ENCODE results near the gene PITPNC1.

The PITPNC1 gene

DNA sequence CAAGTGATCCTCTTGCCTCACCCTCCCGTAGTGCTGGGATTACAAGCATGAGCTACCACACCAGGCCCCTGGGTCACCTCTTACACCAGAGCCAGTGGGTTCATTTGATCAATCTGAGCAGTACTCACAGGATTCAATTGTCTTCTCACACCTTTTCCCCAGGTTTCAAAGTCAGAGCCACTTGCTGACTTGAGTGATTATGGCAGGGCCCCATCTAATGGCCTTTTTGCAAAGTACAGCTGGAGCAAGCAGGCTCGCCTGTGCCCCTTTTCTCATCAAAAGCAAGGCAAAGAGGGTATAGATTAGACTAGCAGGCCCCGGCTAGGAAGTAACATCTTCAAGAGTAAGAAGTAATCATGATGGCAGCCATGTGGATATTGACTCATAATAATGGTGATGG lies 225.9 kb downstream of the PITPNC1 start:
- Histone ChIP-seq H3K27me3 (ENCODE audit: low read depth, low read length) (no peaks in the 10 kb centered on the region), H3K4me1 (ENCODE audit: control insufficient read depth in 1 of 2, insufficient read depth in 2 of 2, low read length in 2 of 2) (peaks cover 0 to 22% of the 10 kb centered on the region in 2 donors), H3K36me3 (ENCODE audit: control insufficient read depth in 1 of 2, insufficient read depth in 2 of 2, low read length in 2 of 2) (no peaks in the 10 kb centered on the region), H3K9me3 (ENCODE audit: control insufficient read depth in 1 of 2, low read length in 2 of 2) (no peaks in the 10 kb centered on the region), H3K4me3 (ENCODE audit: low read depth in 1 of 2, low read length in 2 of 2) (no peak overlapping the region), H3K27ac (ENCODE audit: low read length) (no peak overlapping the region)

DNA sequence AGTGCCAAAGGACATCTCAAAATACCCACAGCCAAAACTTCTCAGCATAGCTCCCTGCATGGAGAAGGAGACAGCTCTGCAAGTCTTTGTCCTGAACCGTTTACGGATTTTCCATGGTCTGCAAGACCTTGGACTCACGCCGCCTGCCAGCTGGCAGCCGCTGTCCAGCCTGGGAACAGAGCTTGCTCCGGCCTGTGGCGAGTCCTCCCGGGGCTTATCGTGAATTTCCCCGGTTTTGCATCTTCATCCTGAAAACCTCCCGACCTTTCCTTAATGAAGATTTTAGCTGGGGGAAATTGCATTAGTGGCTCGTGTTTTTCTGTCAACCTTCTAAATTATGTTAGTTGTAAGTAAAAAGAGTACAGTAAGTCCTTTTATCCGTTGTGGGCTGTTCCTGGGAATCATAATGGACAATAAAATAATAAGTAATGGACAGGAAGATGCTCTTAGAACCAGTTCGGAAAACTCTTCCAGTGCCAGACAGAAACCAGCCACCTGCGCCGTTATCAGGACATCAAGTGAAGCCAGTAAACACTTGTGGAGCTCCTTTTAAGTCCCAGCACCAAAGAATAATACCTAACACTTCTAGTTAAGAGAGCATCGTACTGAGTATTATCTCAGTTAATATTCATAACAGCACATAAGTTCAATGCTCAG lies 228.3 kb downstream of the PITPNC1 start:
- Histone ChIP-seq H3K27ac (ENCODE audit: low read length) (no peak overlapping the region), H3K4me1 (ENCODE audit: control insufficient read depth in 1 of 2, insufficient read depth in 2 of 2, low read length in 2 of 2) (peaks cover 0 to 26% of the 10 kb centered on the region in 2 donors)

DNA sequence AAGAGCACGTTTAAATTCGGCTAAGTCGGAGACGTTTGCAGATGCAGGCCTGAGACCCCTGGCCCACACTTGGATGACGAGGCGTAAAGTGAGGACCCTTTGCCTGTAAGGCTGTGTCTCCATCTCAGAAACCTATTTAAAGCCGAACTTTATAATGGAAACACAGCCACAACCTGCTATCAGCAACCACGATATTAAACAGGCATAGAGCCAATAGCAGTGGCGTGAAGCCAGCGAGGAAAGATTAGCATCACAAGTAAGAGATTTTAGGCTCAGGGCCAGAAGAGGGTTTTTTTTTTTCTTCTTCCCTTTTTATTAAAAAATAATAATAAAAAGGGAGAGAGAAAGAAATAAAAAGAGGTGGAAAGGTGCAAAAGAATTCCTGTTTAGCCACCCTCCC lies 229.4 kb downstream of the PITPNC1 start:
- Histone ChIP-seq H3K36me3 (ENCODE audit: control insufficient read depth in 1 of 2, insufficient read depth in 2 of 2, low read length in 2 of 2) (no peaks in the 10 kb centered on the region), H3K4me1 (ENCODE audit: control insufficient read depth in 1 of 2, insufficient read depth in 2 of 2, low read length in 2 of 2) (peaks cover 0 to 26% of the 10 kb centered on the region in 2 donors), H3K9me3 (ENCODE audit: control insufficient read depth in 1 of 2, low read length in 2 of 2) (no peaks in the 10 kb centered on the region), H3K4me3 (ENCODE audit: low read depth in 1 of 2, low read length in 2 of 2) (no peak overlapping the region), H3K27me3 (ENCODE audit: low read depth, low read length) (no peaks in the 10 kb centered on the region), H3K27ac (ENCODE audit: low read length) (peak overlapping the region; percentile 7)

More for the DNA sequence above, 228.3 kb downstream of the PITPNC1 start:
- Histone ChIP-seq H3K36me3 (ENCODE audit: control insufficient read depth in 1 of 2, insufficient read depth in 2 of 2, low read length in 2 of 2) (no peaks in the 10 kb centered on the region), H3K27me3 (ENCODE audit: low read depth, low read length) (no peaks in the 10 kb centered on the region), H3K9me3 (ENCODE audit: control insufficient read depth in 1 of 2, low read length in 2 of 2) (no peaks in the 10 kb centered on the region), H3K4me3 (ENCODE audit: low read depth in 1 of 2, low read length in 2 of 2) (no peak overlapping the region)

- no peak overlapping the region for H3K4me3 ChIP-seq (ENCODE audit: low read depth in 1 of 2, low read length in 2 of 2)
- peaks cover 0 to 26% of the 10 kb centered on the region in 2 donors for H3K4me1 ChIP-seq (ENCODE audit: control insufficient read depth in 1 of 2, insufficient read depth in 2 of 2, low read length in 2 of 2)
- no peaks in the 10 kb centered on the region for H3K36me3 ChIP-seq (ENCODE audit: control insufficient read depth in 1 of 2, insufficient read depth in 2 of 2, low read length in 2 of 2)
- H3K27ac ChIP-seq (ENCODE audit: low read length), result no peak overlapping the region
- H3K9me3 ChIP-seq (ENCODE audit: control insufficient read depth in 1 of 2, low read length in 2 of 2), result no peaks in the 10 kb centered on the region
- H3K27me3 ChIP-seq (ENCODE audit: low read depth, low read length), result no peaks in the 10 kb centered on the region
Observed at GRCh38 chr17:67606896-67607604, 230.0 kb downstream of the PITPNC1 start.

DNA sequence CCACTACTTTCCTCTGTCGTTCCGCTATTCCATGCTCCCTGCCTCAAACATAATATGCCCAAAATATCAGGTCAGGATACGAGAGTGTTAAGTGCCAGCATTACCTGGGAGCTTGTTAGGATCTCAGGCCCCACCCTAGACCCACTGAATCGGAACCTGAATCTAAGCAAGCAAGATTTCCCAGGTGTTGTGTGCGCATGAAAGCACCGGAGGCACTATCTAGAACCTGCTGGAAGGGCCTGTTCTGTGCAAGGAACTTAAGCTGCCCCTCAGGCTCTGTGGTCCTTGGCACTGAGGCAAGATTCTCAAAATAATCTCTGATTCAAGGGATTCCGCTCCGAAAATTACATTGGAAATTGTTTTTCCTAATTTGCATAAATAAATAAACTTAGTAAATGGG lies 233.0 kb downstream of the PITPNC1 start:
- H3K27ac ChIP-seq (ENCODE audit: low read length), result no peak overlapping the region
- H3K4me3 ChIP-seq (ENCODE audit: low read depth in 1 of 2, low read length in 2 of 2), result no peak overlapping the region
- H3K9me3 ChIP-seq (ENCODE audit: control insufficient read depth in 1 of 2, low read length in 2 of 2), result no peaks in the 10 kb centered on the region
- H3K36me3 ChIP-seq (ENCODE audit: control insufficient read depth in 1 of 2, insufficient read depth in 2 of 2, low read length in 2 of 2), result no peaks in the 10 kb centered on the region
- peaks cover 0 to 23% of the 10 kb centered on the region in 2 donors for H3K4me1 ChIP-seq (ENCODE audit: control insufficient read depth in 1 of 2, insufficient read depth in 2 of 2, low read length in 2 of 2)
- H3K27me3 ChIP-seq (ENCODE audit: low read depth, low read length), result no peaks in the 10 kb centered on the region

DNA sequence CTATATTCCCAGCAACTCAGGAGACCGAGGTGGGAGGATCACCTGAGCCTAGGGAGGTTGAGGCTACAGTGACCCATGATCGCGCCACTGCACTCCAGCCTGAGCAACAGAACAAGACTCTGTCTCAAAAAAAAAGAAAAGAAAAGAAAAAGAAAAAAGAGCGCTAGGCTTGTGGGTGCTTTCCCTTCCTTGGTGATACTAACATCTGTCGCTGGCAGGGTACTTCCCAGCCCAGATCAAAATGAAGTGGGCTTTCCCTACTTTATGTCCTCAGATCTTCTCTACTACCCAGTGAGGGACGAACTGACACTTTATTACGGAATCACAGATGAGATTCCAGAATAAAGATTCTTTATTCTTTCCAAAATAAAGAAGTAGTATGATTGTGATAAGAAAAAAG lies 236.9 kb downstream of the PITPNC1 start:
- Histone ChIP-seq H3K4me1 (ENCODE audit: control insufficient read depth in 1 of 2, insufficient read depth in 2 of 2, low read length in 2 of 2) (no peaks in the 10 kb centered on the region), H3K27ac (ENCODE audit: low read length) (no peak overlapping the region), H3K9me3 (ENCODE audit: control insufficient read depth in 1 of 2, low read length in 2 of 2) (no peaks in the 10 kb centered on the region), H3K36me3 (ENCODE audit: control insufficient read depth in 1 of 2, insufficient read depth in 2 of 2, low read length in 2 of 2) (no peaks in the 10 kb centered on the region), H3K4me3 (ENCODE audit: low read depth in 1 of 2, low read length in 2 of 2) (no peak overlapping the region), H3K27me3 (ENCODE audit: low read depth, low read length) (no peaks in the 10 kb centered on the region)

DNA sequence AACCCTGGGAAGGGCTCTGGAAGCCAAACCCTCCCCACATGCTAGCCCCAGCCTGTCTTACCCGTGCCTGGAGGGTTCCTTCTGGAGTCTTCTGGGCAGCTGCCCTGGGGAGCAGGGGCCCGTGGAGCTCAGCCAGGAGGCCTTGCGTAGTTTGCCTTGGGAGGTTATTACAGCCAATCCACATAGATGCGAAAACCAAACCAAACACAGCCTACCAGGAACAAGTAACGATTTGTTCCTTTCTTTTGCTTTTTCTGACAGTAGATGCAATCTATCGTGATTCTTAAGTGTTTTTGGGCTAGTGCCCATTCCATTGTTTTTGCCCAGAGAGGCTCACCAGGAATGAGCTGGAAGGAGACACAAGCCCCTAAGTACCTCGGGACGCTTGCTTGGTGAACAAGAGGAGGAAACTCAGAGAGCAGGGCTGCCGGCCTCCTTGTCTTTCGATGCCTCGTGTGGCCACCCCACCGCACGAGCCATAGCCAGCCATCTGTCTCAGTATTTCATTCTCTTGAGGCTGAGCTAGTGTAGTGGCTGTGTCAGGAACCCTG lies 238.0 kb downstream of the PITPNC1 start:
- Histone ChIP-seq H3K27ac (ENCODE audit: low read length) (no peak overlapping the region), H3K9me3 (ENCODE audit: control insufficient read depth in 1 of 2, low read length in 2 of 2) (no peaks in the 10 kb centered on the region), H3K27me3 (ENCODE audit: low read depth, low read length) (no peaks in the 10 kb centered on the region), H3K36me3 (ENCODE audit: control insufficient read depth in 1 of 2, insufficient read depth in 2 of 2, low read length in 2 of 2) (no peaks in the 10 kb centered on the region), H3K4me1 (ENCODE audit: control insufficient read depth in 1 of 2, insufficient read depth in 2 of 2, low read length in 2 of 2) (no peaks in the 10 kb centered on the region), H3K4me3 (ENCODE audit: low read depth in 1 of 2, low read length in 2 of 2) (no peak overlapping the region)

- Histone ChIP-seq H3K9me3 (ENCODE audit: control insufficient read depth in 1 of 2, low read length in 2 of 2) (no peaks in the 10 kb centered on the region), H3K27me3 (ENCODE audit: low read depth, low read length) (no peaks in the 10 kb centered on the region), H3K36me3 (ENCODE audit: control insufficient read depth in 1 of 2, insufficient read depth in 2 of 2, low read length in 2 of 2) (no peaks in the 10 kb centered on the region), H3K4me3 (ENCODE audit: low read depth in 1 of 2, low read length in 2 of 2) (no peak overlapping the region), H3K27ac (ENCODE audit: low read length) (no peak overlapping the region), H3K4me1 (ENCODE audit: control insufficient read depth in 1 of 2, insufficient read depth in 2 of 2, low read length in 2 of 2) (no peaks in the 10 kb centered on the region)
Observed at GRCh38 chr17:67615736-67616135, 238.7 kb downstream of the PITPNC1 start.

- no peaks in the 10 kb centered on the region for H3K27me3 ChIP-seq (ENCODE audit: low read depth, low read length)
Observed at GRCh38 chr17:67617304-67617899, 240.3 kb downstream of the PITPNC1 start.

DNA sequence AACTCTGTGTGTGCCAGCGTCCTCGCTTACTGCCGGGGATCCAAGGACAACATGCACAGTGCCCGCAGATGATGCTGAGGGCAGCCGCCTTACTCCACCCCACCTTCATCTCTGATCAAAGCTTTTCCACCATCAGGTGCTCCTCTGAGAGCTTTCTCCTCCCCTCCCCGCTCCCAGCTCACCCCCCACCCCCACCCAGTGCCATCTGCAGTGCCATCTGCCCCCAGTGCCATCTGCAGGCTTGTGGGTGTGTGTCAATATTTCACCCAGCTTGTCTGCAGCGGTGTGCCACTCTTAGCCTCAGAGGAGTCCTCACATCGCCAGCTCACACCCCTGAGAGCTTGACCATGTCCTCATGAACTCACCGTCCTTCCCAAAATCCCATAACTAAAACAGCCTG lies 242.5 kb downstream of the PITPNC1 start:
- Histone ChIP-seq H3K4me3 (ENCODE audit: low read depth in 1 of 2, low read length in 2 of 2) (no peak overlapping the region), H3K27ac (ENCODE audit: low read length) (no peak overlapping the region), H3K9me3 (ENCODE audit: control insufficient read depth in 1 of 2, low read length in 2 of 2) (no peaks in the 10 kb centered on the region), H3K4me1 (ENCODE audit: control insufficient read depth in 1 of 2, insufficient read depth in 2 of 2, low read length in 2 of 2) (no peaks in the 10 kb centered on the region), H3K27me3 (ENCODE audit: low read depth, low read length) (no peaks in the 10 kb centered on the region), H3K36me3 (ENCODE audit: control insufficient read depth in 1 of 2, insufficient read depth in 2 of 2, low read length in 2 of 2) (no peaks in the 10 kb centered on the region)

More at GRCh38 chr17:67617304-67617899, 240.3 kb downstream of the PITPNC1 start:
- Histone ChIP-seq H3K36me3 (ENCODE audit: control insufficient read depth in 1 of 2, insufficient read depth in 2 of 2, low read length in 2 of 2) (no peaks in the 10 kb centered on the region), H3K9me3 (ENCODE audit: control insufficient read depth in 1 of 2, low read length in 2 of 2) (no peaks in the 10 kb centered on the region), H3K4me1 (ENCODE audit: control insufficient read depth in 1 of 2, insufficient read depth in 2 of 2, low read length in 2 of 2) (no peaks in the 10 kb centered on the region), H3K4me3 (ENCODE audit: low read depth in 1 of 2, low read length in 2 of 2) (no peak overlapping the region), H3K27ac (ENCODE audit: low read length) (no peak overlapping the region)

GRCh38 chr17:67620088-67620487 lies 243.0 kb downstream of the PITPNC1 start:
- Histone ChIP-seq H3K36me3 (ENCODE audit: control insufficient read depth in 1 of 2, insufficient read depth in 2 of 2, low read length in 2 of 2) (no peaks in the 10 kb centered on the region), H3K4me3 (ENCODE audit: low read depth in 1 of 2, low read length in 2 of 2) (no peak overlapping the region), H3K4me1 (ENCODE audit: control insufficient read depth in 1 of 2, insufficient read depth in 2 of 2, low read length in 2 of 2) (no peaks in the 10 kb centered on the region), H3K27ac (ENCODE audit: low read length) (no peak overlapping the region), H3K9me3 (ENCODE audit: control insufficient read depth in 1 of 2, low read length in 2 of 2) (no peaks in the 10 kb centered on the region), H3K27me3 (ENCODE audit: low read depth, low read length) (no peaks in the 10 kb centered on the region)

Data from muscle layer of duodenum (tissue), 2 donors.